CD14-positive monocyte (primary cell): ENCODE results near the gene ANXA11. TPM values are rescaled to one million over a fixed set of nuclear protein-coding genes. Genes with fewer than 3 reads are reported as not detected.
A peak's percentile ranks its signal among the peaks of the same experiment; 100 is the strongest.

Experiments
- DNase-seq, 3 donors: peaks; one replicate each; pipeline ENCODE4 v3.0.0-alpha.2; 2011 to 2022
- H2AFZ ChIP-seq: 2 replicates; pipeline ENCODE4 v1.6.0; 2012; ENCODE audit warnings: mild to moderate bottlenecking, low read depth, low read length, inconsistent platforms; ENCODE audit not compliant: insufficient read depth, poor library complexity, severe bottlenecking
- H3K27ac ChIP-seq, 2 donors: 1 replicate in 1 of 2; 2 replicates in 1 of 2; pipeline ENCODE4 v1.5.1; 2012 to 2013; ENCODE audit warnings: low read length in 2 of 2, control low read depth in 1 of 2, inconsistent platforms in 1 of 2, low read depth in 1 of 2, mild to moderate bottlenecking in 1 of 2
- H3K27me3 ChIP-seq, 2 donors: one replicate each; pipeline versions ENCODE4 v1.6.0 to v1.6.1; 2011 to 2013; ENCODE audit warnings: low read length in 2 of 2; ENCODE audit not compliant: control insufficient read depth in 2 of 2, insufficient read depth in 2 of 2
- H3K36me3 ChIP-seq, 2 donors: replicated peaks in 1 of 2; 1 replicate in 1 of 2; 2 replicates in 1 of 2; pipeline versions ENCODE4 v1.5.1 to v1.6.1; 2012 to 2013; ENCODE audit warnings: low read length in 2 of 2, control low read depth in 1 of 2, inconsistent platforms in 1 of 2, mild to moderate bottlenecking in 1 of 2; ENCODE audit not compliant: insufficient read depth in 2 of 2, control insufficient read depth in 1 of 2
- H3K4me1 ChIP-seq, 2 donors: 1 replicate in 1 of 2; 2 replicates in 1 of 2; pipeline versions ENCODE4 v1.5.1 to v1.6.1; 2012 to 2013; ENCODE audit warnings: low read length in 2 of 2, control low read depth in 1 of 2, inconsistent platforms in 1 of 2, mild to moderate bottlenecking in 1 of 2, moderate library complexity in 1 of 2; ENCODE audit not compliant: insufficient read depth in 2 of 2, control insufficient read depth in 1 of 2
- H3K4me2 ChIP-seq: replicated peaks from 2 replicates; pipeline ENCODE3; 2012; ENCODE audit warnings: low read length, moderate library complexity, mild to moderate bottlenecking; ENCODE audit not compliant: poor library complexity, severe bottlenecking; ENCODE audit errors: extremely low read depth
- H3K4me3 ChIP-seq, 3 experiments: fragments of 200-600 bp in 1 of 3; sonication (generic) in 1 of 3; replicated peaks in 1 of 3; 1 replicate in 2 of 3; 2 replicates in 1 of 3; pipeline ENCODE4 v1.5.1; 2011 to 2013; ENCODE audit warnings: low read length in 3 of 3, mild to moderate bottlenecking in 3 of 3, control low read depth in 2 of 3, low read depth in 2 of 3, inconsistent platforms in 1 of 3, moderate library complexity in 1 of 3
- H3K79me2 ChIP-seq: 2 replicates; pipeline ENCODE4 v1.6.0; 2012; ENCODE audit warnings: mild to moderate bottlenecking, control low read depth, inconsistent platforms, low read length, moderate library complexity; ENCODE audit not compliant: insufficient read depth
- H3K9ac ChIP-seq: 2 replicates; pipeline ENCODE4 v1.6.0; 2017; ENCODE audit warnings: low read length, mild to moderate bottlenecking; ENCODE audit not compliant: insufficient read depth, poor library complexity, severe bottlenecking
- H3K9me3 ChIP-seq, 2 donors: replicated peaks in 1 of 2; 1 replicate in 1 of 2; 2 replicates in 1 of 2; pipeline versions ENCODE4 v1.5.1 to v1.6.1; 2012 to 2013; ENCODE audit warnings: low read length in 2 of 2, control low read depth in 1 of 2; ENCODE audit not compliant: control insufficient read depth in 1 of 2, insufficient read depth in 1 of 2
- H4K20me1 ChIP-seq: 2 replicates; pipeline ENCODE4 v1.6.0; 2012; ENCODE audit warnings: mild to moderate bottlenecking, low read length, control low read depth, moderate library complexity; ENCODE audit not compliant: insufficient read depth
- H3K27ac Mint-ChIP-seq, 7 donors: one replicate each; pipeline ENCODE4 v1.8.0; 2020; ENCODE audit warnings: mild to moderate bottlenecking in 7 of 7, mixed read lengths in 7 of 7, moderate library complexity in 6 of 7, inconsistent platforms in 2 of 7
- H3K27me3 Mint-ChIP-seq, 3 donors: one replicate each; pipeline ENCODE4 v1.8.0; 2021 to 2022; ENCODE audit warnings: low read depth in 3 of 3, mild to moderate bottlenecking in 3 of 3, mixed read lengths in 3 of 3, moderate library complexity in 3 of 3, inconsistent platforms in 1 of 3
- H3K36me3 Mint-ChIP-seq, 2 donors: one replicate each; pipeline ENCODE4 v1.8.0; 2020; ENCODE audit warnings: mixed read lengths in 2 of 2, inconsistent platforms in 1 of 2, mild to moderate bottlenecking in 1 of 2
- H3K4me1 Mint-ChIP-seq: one replicate; pipeline ENCODE4 v1.8.0; 2020; ENCODE audit warnings: mild to moderate bottlenecking, mixed read lengths
- H3K4me3 Mint-ChIP-seq, 2 donors: one replicate each; pipeline ENCODE4 v1.8.0; 2020; ENCODE audit warnings: mild to moderate bottlenecking in 2 of 2, mixed read lengths in 2 of 2, moderate library complexity in 1 of 2
- H3K9me3 Mint-ChIP-seq, 7 donors: one replicate each; pipeline ENCODE4 v1.8.0; 2020 to 2022; ENCODE audit warnings: mixed read lengths in 7 of 7, mild to moderate bottlenecking in 6 of 7, moderate library complexity in 6 of 7, inconsistent platforms in 2 of 7
- CTCF ChIP-seq: fragments of 200-600 bp; IDR thresholded peaks from one replicate; pipeline ENCODE4 v1.8.0; 2022; ENCODE audit warnings: antibody characterized with exemption, mild to moderate bottlenecking
- WGBS: methylation state at CpG from one replicate; pipeline ENCODE4 v1.1.5; 2013; ENCODE audit warnings: missing lambda C conversion rate; ENCODE audit not compliant: insufficient coverage; 5-methylcytosine and 5-hydroxymethylcytosine counted together
- intact Hi-C, 2 donors: fragments of 100-400 bp; cut with micrococcal nuclease; formaldehyde crosslinking; loops; one replicate each; pipeline versions ENCODE4 v1.15.0 to v1.15.1; 2023
- polyA plus RNA-seq, 3 donors: library from polyadenylated mRNA; depleted of rRNA in 1 of 3; unstranded in 2 of 3; stranded (reverse) in 1 of 3; fragments of 300-500 nt in 2 of 3; fragments of >200 nt in 1 of 3; fragmentation: Illumina TruSeq in 2 of 3; gene quantifications; 1 replicate in 2 of 3; 2 replicates in 1 of 3; pipeline ENCODE4 v1.2.3, GENCODE V29; 2012 to 2021

ANXA11 gene
- polyA plus RNA-seq, 3 donors, result 95.6 to 174 (median 134) TPM

GRCh38 chr10:80206277-80206655 is 929 bp upstream of the ANXA11 start:
- no peaks in the 10 kb centered on the region for H3K9me3 ChIP-seq
- peak overlapping the region in 1 of 2 donors; percentile 81 for H3K27ac ChIP-seq
- peaks cover 2% of the 10 kb centered on the region in 3 donors for H3K27me3 Mint-ChIP-seq
- peak overlapping the region; percentile 79 to 91 for H3K4me3 Mint-ChIP-seq
- H3K4me1 ChIP-seq, result peaks cover 41 to 43% of the 10 kb centered on the region in 2 donors
- WGBS, result no CpG with 5 or more reads among the region's 3 CpGs
- TF ChIP-seq CTCF, result no peak
- H4K20me1 ChIP-seq, result peaks cover 39% of the 10 kb centered on the region
- H3K4me2 ChIP-seq, result peak overlapping the region; percentile 97
- peak overlapping the region in 5 of 7 donors; percentile 87 to 97 (median 93) for H3K27ac Mint-ChIP-seq
- peaks cover 54% of the 10 kb centered on the region for H3K79me2 ChIP-seq
- no peak for DNase-seq
- H3K36me3 ChIP-seq, result no peaks in the 10 kb centered on the region
- peak overlapping the region; percentile 69 for H2AFZ ChIP-seq
- peaks cover 44% of the 10 kb centered on the region for H3K4me1 Mint-ChIP-seq
- no peaks in the 10 kb centered on the region for H3K27me3 ChIP-seq
- intact Hi-C loops, result loop anchor here (5.0 to 10.0 kb wide), 3 partner anchors 44 to 131 kb away; partner anchors contain the start of gene TMEM254 (in 1 of the 2)
- H3K9me3 Mint-ChIP-seq, result peaks cover 0 to 2% (median 0%) of the 10 kb centered on the region in 7 donors
- H3K4me3 ChIP-seq, result peak overlapping the region in 1 of 3 experiments; percentile 91
- peaks cover 4 to 6% of the 10 kb centered on the region in 2 donors for H3K36me3 Mint-ChIP-seq
- H3K9ac ChIP-seq, result no peak overlapping the region

GRCh38 chr10:80204677-80205476 is 460 bp downstream of the ANXA11 start:
- Mint-ChIP-seq H3K4me3 (peak overlapping the region; percentile 88 to 97), H3K4me1 (peaks cover 58% of the 10 kb centered on the region), H3K9me3 (peaks cover 0 to 2% (median 0%) of the 10 kb centered on the region in 7 donors), H3K27me3 (peaks cover 2% of the 10 kb centered on the region in 3 donors), H3K36me3 (peaks cover 13 to 14% of the 10 kb centered on the region in 2 donors), H3K27ac (peak overlapping the region; percentile 78 to 94 (median 87))
- TF ChIP-seq CTCF, result no peak
- peaks cover 53% of the 10 kb centered on the region for H4K20me1 ChIP-seq
- peaks cover 68% of the 10 kb centered on the region for H3K79me2 ChIP-seq
- H3K9ac ChIP-seq, result peak overlapping the region; percentile 94
- peaks cover 55 to 57% of the 10 kb centered on the region in 2 donors for H3K4me1 ChIP-seq
- no peaks in the 10 kb centered on the region for H3K27me3 ChIP-seq
- peak overlapping the region; percentile 73 to 92 (median 91) for H3K4me3 ChIP-seq
- peak in 1 of 3 donors; percentile 31 for DNase-seq
- no peaks in the 10 kb centered on the region for H3K36me3 ChIP-seq
- 0% methylated on average over 60 of the region's 66 CpGs for WGBS
- H2AFZ ChIP-seq, result peak overlapping the region; percentile 69
- intact Hi-C loops, result loop anchor here (1.0 to 10.0 kb wide), 5 partner anchors 14 to 130 kb away; partner anchors contain the start of gene TMEM254 (in 1 of the 2)
- no peaks in the 10 kb centered on the region for H3K9me3 ChIP-seq
- peak overlapping the region; percentile 72 to 81 for H3K27ac ChIP-seq
- H3K4me2 ChIP-seq, result peak overlapping the region; percentile 97
